ENCODE data around the gene TMEM123. TPM values are rescaled to one million over a fixed set of nuclear protein-coding genes. Genes with fewer than 3 reads are reported as not detected.

Gene TMEM123
- total and polyA plus RNA-seq, 2 of the 13 experiments (the other 11 are each of a cell fraction or from before 2014, with no cell fraction given) = 365 to 2,761 TPM

GRCh38 chr11:102451041-102451680, 1.4 kb downstream of the TMEM123 start:
- DNase-seq (ENCODE audit: low spot score) (no peak), FAIRE-seq (no peak), ATAC-seq (no peak)
- Histone ChIP-seq H2AFZ (ENCODE audit: low read length) (no peak overlapping the region), H3K9me3 (ENCODE audit: low read length) (no peaks in the 10 kb centered on the region), H3K4me2 (ENCODE audit: low read depth, low read length) (peak overlapping the region; percentile 91), H3K79me2 (ENCODE audit: insufficient read depth, low read length) (peaks cover 79% of the 10 kb centered on the region), H3K4me1 (ENCODE audit: insufficient read depth, low read length) (peaks cover 71% of the 10 kb centered on the region), H3K27ac (ENCODE audit: extremely low read length, insufficient read depth, low read length) (peak overlapping the region; percentile 96), H4K20me1 (ENCODE audit: insufficient read depth, low read length) (peaks cover 54% of the 10 kb centered on the region), H3K27me3 (ENCODE audit: control insufficient read depth in 1 of 2, insufficient read depth in 2 of 2, low read length in 2 of 2) (no peaks in the 10 kb centered on the region; a peak in 1 of 5 replicates), H3K9ac (ENCODE audit: insufficient read depth, low read depth, low read length) (peak overlapping the region; percentile 99), H3K4me3 (replicated peaks in 1 of 3; ENCODE audit: insufficient read depth in 1 of 3, low read depth in 2 of 3, low read length in 3 of 3) (peak overlapping the region; percentile 87 to 95 (median 91)), H3K36me3 (replicated peaks in 1 of 2; ENCODE audit: control insufficient read depth in 1 of 2, insufficient read depth in 2 of 2, low read length in 2 of 2) (peaks cover 8 to 27% of the 10 kb centered on the region in 2 experiments)
- 3% methylated on average over 6 of the region's 6 CpGs for WGBS (ENCODE audit: low lambda C conversion rate)
- POLR2A ChIA-PET = interaction anchor here (0.8 to 1.2 kb wide), 10 partner anchors 11 to 152 kb away, joined by 3 to 22 read pairs (median 4); no protein-coding TSS in a partner anchor
- in situ Hi-C loops (cut with HindIII; ENCODE audit: extremely low pct_ligation_motif_present, low pct_unique_long_range_greater_than_20kb) = no loop called here
- CTCF ChIA-PET (ENCODE audit: low intra/inter-chr PET ratio, low total read pairs) = interaction anchor here (1.0 kb wide), 1 partner anchor 60 kb away, joined by 4 read pairs; no protein-coding TSS in a partner anchor
- TSS peak; percentile 47 for BruUV-seq (replicated peaks)
- intact Hi-C loops (cut with micrococcal nuclease; ENCODE audit: unreplicated experiment) = loop anchor here (1.0 to 5.0 kb wide), 3 partner anchors 44 to 104 kb away; partner anchors contain the start of gene BIRC2
- TF ChIP-seq ZNF563 (CRISPR knock-in tag; IDR thresholded peaks at IDR 0.05) (no peak), MXI1 (IDR thresholded peaks at IDR 0.05; ENCODE audit: borderline replicate concordance, low read depth, low read length) (no peak), TARDBP (CRISPR knock-in tag; IDR thresholded peaks at IDR 0.05) (no peak), ZNF747 (CRISPR knock-in tag; IDR thresholded peaks at IDR 0.05; ENCODE audit: borderline replicate concordance) (no peak), MED8 (CRISPR knock-in tag; IDR thresholded peaks at IDR 0.05; ENCODE audit: insufficient replicate concordance) (peak; percentile 34), PCBP1 (IDR thresholded peaks at IDR 0.05; ENCODE audit: borderline replicate concordance, low read depth, low read length) (no peak), AHDC1 (CRISPR knock-in tag; IDR thresholded peaks at IDR 0.05; ENCODE audit: borderline replicate concordance) (peak; percentile 87; the same call in 1 of the 2 replicates), HMG20A (CRISPR knock-in tag; IDR thresholded peaks at IDR 0.05; ENCODE audit: borderline replicate concordance) (peak; percentile 82; the same call in 1 of the 2 replicates), SMAD1 (CRISPR knock-in tag; IDR thresholded peaks at IDR 0.05; ENCODE audit: borderline replicate concordance, low read depth) (no peak), MAFG (CRISPR knock-in tag; IDR thresholded peaks at IDR 0.05) (no peak), CEBPG (CRISPR knock-in tag; IDR thresholded peaks at IDR 0.05) (peak; percentile 47; the same call in 1 of the 2 replicates), ZNF549 (CRISPR knock-in tag; IDR thresholded peaks at IDR 0.05) (no peak), ZFY (CRISPR knock-in tag; IDR thresholded peaks at IDR 0.05) (no peak), ZNF331 (CRISPR knock-in tag; IDR thresholded peaks at IDR 0.05) (no peak), FOXA3 (CRISPR knock-in tag; IDR thresholded peaks at IDR 0.05) (no peak; the same call in 1 of the 2 replicates), KLF6 (CRISPR knock-in tag; IDR thresholded peaks at IDR 0.05) (no peak), HNRNPL (IDR thresholded peaks at IDR 0.05; ENCODE audit: low read depth, low read length) (0 out of 2 replicates have a peak, but pooled peaks have one; percentile 32), ZNF816 (CRISPR knock-in tag; IDR thresholded peaks at IDR 0.05; ENCODE audit: borderline replicate concordance) (peak; percentile 82), KDM5A (IDR thresholded peaks at IDR 0.05; ENCODE audit: borderline replicate concordance, low read length) (peak; percentile 30; the same call in 1 of the 2 replicates), ZKSCAN8 (CRISPR knock-in tag; IDR thresholded peaks at IDR 0.05; ENCODE audit: borderline replicate concordance) (peak; percentile 86; the same call in 1 of the 2 replicates)

All from HepG2 (cell line).